ENCODE measurements around the gene SCNN1B. TPM values are rescaled to one million over a fixed set of nuclear protein-coding genes. Genes with fewer than 3 reads are reported as not detected.

The SCNN1B gene
- total RNA-seq, 3 donors from 2014 or later = not detected

DNA sequence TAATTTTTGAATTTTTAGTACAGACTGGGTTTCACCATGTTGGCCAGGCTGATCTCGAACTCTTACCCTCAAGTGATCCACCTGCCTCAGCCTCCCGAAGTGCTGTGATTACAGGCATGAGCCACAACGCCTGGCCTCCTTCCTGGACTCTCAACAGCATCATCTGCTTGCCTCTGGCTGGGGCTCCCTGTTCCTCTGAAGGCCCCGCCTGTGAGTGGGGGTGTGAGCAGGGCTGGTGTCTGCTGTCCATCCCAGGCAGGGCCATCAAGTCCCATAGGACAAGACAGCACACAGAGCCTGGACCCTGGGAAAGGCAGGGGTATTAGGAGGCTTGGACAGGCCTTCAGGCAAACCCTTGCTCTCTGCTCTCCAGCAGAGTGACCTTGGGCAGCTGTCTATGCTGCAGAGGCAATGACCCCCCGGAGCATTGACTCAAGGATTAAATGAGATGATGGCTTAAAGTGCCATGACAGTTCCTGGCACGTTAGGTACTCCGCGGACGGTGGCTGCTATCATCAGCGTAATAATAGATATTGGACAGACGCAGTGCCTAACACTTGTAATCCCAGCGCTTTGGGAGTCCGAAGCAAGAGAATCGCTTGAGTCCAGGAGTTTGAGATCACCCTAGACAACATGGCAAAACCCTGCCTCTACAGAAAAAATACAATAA lies 19.2 kb downstream of the SCNN1B start:
- no peaks in the 10 kb centered on the region for H3K9me3 Mint-ChIP-seq
- no peak for DNase-seq
- no peaks in the 10 kb centered on the region for H3K36me3 Mint-ChIP-seq (ENCODE audit: insufficient read depth)
- no peak for ATAC-seq
- peaks cover 5% of the 10 kb centered on the region for H3K27me3 Mint-ChIP-seq (ENCODE audit: low read depth)
- no peak overlapping the region for H3K4me3 Mint-ChIP-seq
- H3K4me1 Mint-ChIP-seq (ENCODE audit: low read depth) = no peaks in the 10 kb centered on the region

DNA sequence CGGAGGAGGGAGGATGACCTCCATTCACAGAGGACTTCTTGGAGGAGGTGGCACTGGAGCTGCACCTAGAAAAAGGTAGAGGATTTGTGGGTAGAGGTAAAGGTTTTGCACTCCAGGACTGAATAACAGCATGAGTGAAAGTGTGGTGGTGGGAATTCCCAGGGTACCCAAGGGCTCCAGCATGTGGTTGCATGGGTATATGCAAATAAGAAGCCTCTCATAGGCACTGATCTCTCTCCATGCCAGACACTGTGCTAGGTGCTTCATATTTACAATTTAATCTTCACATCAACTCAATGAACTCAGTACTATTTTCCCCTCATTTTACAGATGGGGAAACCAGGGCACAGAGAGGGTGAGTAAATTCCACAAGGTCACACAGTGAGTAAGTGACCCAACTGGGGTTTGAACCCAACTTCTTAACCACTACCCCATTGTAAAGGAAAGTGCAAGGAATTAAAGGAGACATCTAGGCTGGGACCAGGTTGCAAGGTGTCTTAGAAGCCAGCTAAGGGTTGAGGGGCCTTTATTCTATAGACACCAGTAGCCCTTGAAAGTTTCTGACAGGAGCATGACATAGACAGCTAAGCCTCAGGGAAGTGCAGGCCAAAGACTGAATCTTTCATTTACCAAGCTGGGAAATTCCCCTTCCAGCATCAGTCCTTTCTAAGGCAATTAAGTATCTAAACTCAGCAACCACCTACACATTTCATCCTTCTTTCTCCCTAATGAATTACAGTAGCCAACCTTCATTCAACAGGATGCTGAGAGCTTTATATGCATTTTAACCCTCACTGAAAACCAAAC lies 21.3 kb downstream of the SCNN1B start:
- DNase-seq = no peak
- Mint-ChIP-seq H3K9me3 (no peaks in the 10 kb centered on the region), H3K36me3 (ENCODE audit: insufficient read depth) (no peaks in the 10 kb centered on the region), H3K4me1 (ENCODE audit: low read depth) (no peaks in the 10 kb centered on the region), H3K4me3 (no peak overlapping the region), H3K27me3 (ENCODE audit: low read depth) (peaks cover 7% of the 10 kb centered on the region)
- peak in 1 of 2 donors; percentile 40 for ATAC-seq

DNA sequence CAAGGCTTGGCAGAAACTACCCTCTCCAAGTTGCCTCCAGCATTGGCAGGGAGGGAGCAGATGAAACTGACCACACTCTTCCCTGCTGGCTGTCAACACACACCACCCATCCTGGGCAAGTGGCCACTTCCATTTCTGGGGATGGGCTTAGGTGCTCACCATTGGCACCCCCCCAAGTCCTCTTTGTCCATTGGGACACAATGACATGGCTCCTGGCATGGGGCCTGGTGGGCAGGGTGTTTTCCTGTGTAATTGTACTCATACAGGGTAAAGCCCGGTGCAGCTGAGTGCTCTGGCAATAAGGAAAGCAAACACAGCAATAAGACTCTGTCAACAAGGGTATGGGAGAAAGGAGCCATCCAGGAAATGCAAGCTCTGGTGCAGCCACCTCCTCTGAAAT lies 22.6 kb downstream of the SCNN1B start:
- no peaks in the 10 kb centered on the region for H3K9me3 Mint-ChIP-seq
- no peak for ATAC-seq
- H3K4me3 Mint-ChIP-seq = no peak overlapping the region

GRCh38 chr16:23327836-23328235 lies 25.7 kb downstream of the SCNN1B start:
- peaks cover 6% of the 10 kb centered on the region for H3K27me3 Mint-ChIP-seq (ENCODE audit: low read depth)
- H3K4me3 Mint-ChIP-seq = no peak overlapping the region
- no peaks in the 10 kb centered on the region for H3K4me1 Mint-ChIP-seq (ENCODE audit: low read depth)
- DNase-seq (no peak), ATAC-seq (no peak)
- no peaks in the 10 kb centered on the region for H3K36me3 Mint-ChIP-seq (ENCODE audit: insufficient read depth)
- no peaks in the 10 kb centered on the region for H3K9me3 Mint-ChIP-seq

More for the DNA sequence above, 22.6 kb downstream of the SCNN1B start:
- Mint-ChIP-seq H3K27me3 (ENCODE audit: low read depth) (peaks cover 6% of the 10 kb centered on the region), H3K4me1 (ENCODE audit: low read depth) (no peaks in the 10 kb centered on the region), H3K36me3 (ENCODE audit: insufficient read depth) (no peaks in the 10 kb centered on the region)
- no peak for DNase-seq

DNA sequence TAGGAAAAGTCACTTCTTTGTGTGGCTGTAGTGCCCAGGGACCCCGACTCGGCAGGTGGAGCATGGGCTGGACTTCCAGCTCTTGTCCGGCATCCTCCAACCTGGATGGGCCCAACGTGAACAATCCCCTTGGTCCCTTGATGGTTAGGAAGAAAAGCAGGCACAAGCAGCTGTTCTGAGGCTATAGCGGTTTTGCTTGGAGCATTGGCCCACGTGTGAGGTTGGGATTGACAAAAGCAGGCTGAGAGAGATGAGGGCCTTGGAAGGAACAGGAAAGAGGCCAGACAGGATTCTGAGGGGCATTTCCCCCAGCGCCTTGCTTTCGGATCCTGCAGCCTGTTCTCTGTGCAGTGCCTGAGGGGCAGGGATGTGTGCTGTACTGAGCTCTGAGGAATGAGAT lies 28.1 kb downstream of the SCNN1B start:
- Mint-ChIP-seq H3K27me3 (ENCODE audit: low read depth) (peaks cover 9% of the 10 kb centered on the region), H3K9me3 (no peaks in the 10 kb centered on the region), H3K4me1 (ENCODE audit: low read depth) (no peaks in the 10 kb centered on the region)

GRCh38 chr16:23330583-23331249 lies 28.6 kb downstream of the SCNN1B start:
- no peak for ATAC-seq
- no peak overlapping the region for H3K4me3 Mint-ChIP-seq
- H3K4me1 Mint-ChIP-seq (ENCODE audit: low read depth) = no peaks in the 10 kb centered on the region
- no peak for DNase-seq
- no peaks in the 10 kb centered on the region for H3K36me3 Mint-ChIP-seq (ENCODE audit: insufficient read depth)
- peaks cover 7% of the 10 kb centered on the region for H3K27me3 Mint-ChIP-seq (ENCODE audit: low read depth)
- no peaks in the 10 kb centered on the region for H3K9me3 Mint-ChIP-seq

More for the DNA sequence above, 28.1 kb downstream of the SCNN1B start:
- Mint-ChIP-seq H3K4me3 (no peak overlapping the region), H3K36me3 (ENCODE audit: insufficient read depth) (no peaks in the 10 kb centered on the region)
- DNase-seq = no peak
- ATAC-seq = no peak

GRCh38 chr16:23333034-23333579 lies 31.0 kb downstream of the SCNN1B start:
- DNase-seq (no peak), ATAC-seq (no peak)
- Mint-ChIP-seq H3K4me1 (ENCODE audit: low read depth) (no peaks in the 10 kb centered on the region), H3K9me3 (no peaks in the 10 kb centered on the region), H3K36me3 (ENCODE audit: insufficient read depth) (no peaks in the 10 kb centered on the region), H3K27me3 (ENCODE audit: low read depth) (peaks cover 5% of the 10 kb centered on the region), H3K4me3 (no peak overlapping the region)

DNA sequence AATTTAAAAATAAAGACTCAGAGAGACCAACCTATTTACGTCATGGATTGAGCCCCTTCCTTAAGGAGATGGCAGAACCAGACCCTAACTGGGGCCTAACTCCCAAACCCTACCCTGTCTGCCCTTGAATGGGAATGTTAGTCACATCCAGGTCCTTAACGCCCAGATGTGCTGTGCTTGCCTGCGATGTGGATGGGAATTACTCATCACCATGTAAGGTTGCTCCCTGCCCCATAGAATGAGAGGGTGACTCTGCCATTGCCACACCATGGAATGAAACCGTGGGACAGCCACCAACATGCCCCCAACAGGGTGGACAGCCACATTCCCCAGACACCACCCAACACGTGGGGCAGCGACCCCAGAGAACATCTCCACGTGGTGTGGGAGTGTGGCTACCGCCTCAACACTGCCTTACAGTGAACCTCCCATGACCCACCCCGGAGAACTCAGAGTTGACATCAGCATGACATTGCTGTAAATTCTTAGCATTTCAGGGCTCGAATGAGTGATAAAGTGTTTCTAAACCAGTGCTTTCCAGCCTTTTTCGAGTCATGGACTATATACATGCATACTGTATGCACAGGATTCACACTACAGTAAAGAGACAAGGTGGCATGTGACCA lies 31.8 kb downstream of the SCNN1B start:
- no peak overlapping the region for H3K4me3 Mint-ChIP-seq
- ATAC-seq = no peak
- peaks cover 3% of the 10 kb centered on the region for H3K27me3 Mint-ChIP-seq (ENCODE audit: low read depth)
- H3K9me3 Mint-ChIP-seq = no peaks in the 10 kb centered on the region
- no peaks in the 10 kb centered on the region for H3K36me3 Mint-ChIP-seq (ENCODE audit: insufficient read depth)
- no peaks in the 10 kb centered on the region for H3K4me1 Mint-ChIP-seq (ENCODE audit: low read depth)
- no peak for DNase-seq

DNA sequence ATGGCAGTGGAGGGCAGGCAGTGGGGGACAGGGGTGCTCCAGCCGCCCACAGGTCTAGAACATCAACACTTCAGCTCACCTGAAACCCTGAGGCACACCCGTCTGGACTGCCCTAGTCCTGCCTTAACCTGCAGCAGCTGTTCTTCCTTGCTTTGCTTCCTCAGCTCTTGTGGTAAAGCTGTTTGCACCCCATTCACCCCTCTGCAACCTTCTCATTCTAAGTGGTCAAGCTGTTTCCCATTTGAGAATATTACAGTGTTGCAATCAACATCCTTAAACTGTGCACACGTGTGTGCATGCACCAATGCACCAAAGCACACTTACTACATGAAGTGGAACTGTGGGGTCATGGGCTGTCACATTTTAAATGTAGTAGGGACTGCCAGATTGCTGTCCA lies 32.4 kb downstream of the SCNN1B start:
- no peak for DNase-seq
- Mint-ChIP-seq H3K4me3 (no peak overlapping the region), H3K4me1 (ENCODE audit: low read depth) (no peaks in the 10 kb centered on the region), H3K36me3 (ENCODE audit: insufficient read depth) (no peaks in the 10 kb centered on the region), H3K9me3 (no peaks in the 10 kb centered on the region), H3K27me3 (ENCODE audit: low read depth) (peaks cover 3% of the 10 kb centered on the region)
- no peak for ATAC-seq

DNA sequence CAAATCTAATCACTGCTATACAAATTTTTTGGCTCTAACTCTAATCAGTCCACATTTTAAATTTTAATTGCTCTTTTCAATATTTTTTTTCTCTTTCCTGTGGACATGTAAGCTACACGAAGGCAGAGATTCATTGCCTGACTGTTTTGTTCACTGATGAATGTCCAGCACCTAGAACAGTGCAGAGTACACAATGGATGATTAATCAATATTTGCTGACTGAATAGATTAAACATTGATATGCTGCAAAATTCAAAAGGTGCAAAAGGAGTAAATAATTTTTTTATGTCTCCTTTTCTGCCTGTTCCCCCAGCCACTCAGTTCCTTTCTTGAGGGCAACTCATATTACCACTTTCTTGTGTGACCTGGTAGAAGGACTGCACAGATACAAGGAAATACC lies 32.8 kb downstream of the SCNN1B start:
- peaks cover 6% of the 10 kb centered on the region for H3K27me3 Mint-ChIP-seq (ENCODE audit: low read depth)
- no peaks in the 10 kb centered on the region for H3K4me1 Mint-ChIP-seq (ENCODE audit: low read depth)
- no peak for DNase-seq
- no peak for ATAC-seq
- H3K4me3 Mint-ChIP-seq = no peak overlapping the region
- no peaks in the 10 kb centered on the region for H3K36me3 Mint-ChIP-seq (ENCODE audit: insufficient read depth)
- no peaks in the 10 kb centered on the region for H3K9me3 Mint-ChIP-seq

DNA sequence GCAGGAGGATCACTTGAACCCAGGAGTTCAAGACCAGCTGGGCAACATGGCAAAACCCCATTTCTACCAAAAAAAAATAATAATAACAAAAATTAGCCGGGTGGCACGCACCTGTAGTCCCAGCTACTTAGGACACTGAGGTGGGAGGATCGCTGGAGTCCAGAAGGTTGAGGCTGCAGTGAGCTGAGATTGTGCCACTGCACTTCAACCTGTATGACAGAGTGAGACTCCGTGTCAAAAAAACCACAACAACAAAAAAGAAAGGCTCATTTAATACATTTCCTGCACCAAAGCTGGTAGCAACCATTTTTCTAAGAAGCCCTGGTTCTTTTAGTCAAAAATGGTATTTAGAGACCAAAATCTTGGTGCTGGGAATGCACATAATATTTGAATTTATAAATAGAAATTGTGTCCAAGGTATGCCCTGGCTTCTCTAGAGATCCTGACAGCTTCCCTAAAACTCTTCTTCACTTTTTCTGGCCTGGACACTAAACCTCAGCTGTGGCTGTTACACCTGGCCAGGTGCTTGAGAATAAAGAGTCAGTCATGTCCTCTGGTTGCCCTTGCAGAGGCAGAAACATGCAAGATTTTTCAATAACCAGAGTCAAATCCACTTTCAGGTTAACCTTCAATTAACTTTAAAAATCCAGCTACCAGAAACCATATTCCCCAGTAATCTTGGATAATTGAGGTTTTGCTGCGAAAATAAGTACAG lies 35.9 kb downstream of the SCNN1B start:
- H3K4me1 Mint-ChIP-seq (ENCODE audit: low read depth) = no peaks in the 10 kb centered on the region
- no peaks in the 10 kb centered on the region for H3K9me3 Mint-ChIP-seq
- H3K36me3 Mint-ChIP-seq (ENCODE audit: insufficient read depth) = no peaks in the 10 kb centered on the region
- DNase-seq (no peak), ATAC-seq (no peak)
- no peak overlapping the region for H3K4me3 Mint-ChIP-seq
- H3K27me3 Mint-ChIP-seq (ENCODE audit: low read depth) = peaks cover 11% of the 10 kb centered on the region

DNA sequence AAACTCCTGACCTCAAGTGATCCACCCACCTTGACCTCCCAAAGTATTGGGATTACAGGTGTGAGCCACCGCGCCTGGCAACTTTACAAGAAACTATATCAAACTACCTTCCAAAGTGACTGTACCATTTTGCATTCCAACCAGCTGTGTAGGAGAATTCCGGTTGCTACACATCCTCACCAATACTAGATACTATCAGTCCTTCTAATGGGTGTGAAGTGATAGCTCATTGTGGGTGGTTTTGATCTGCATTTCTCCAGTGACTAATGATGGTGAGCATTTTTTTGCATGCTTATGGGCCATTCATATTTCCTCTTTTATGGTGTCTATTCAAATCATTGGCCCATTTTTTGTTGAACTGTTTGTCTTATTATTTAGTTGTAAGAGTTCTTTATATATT lies 37.7 kb downstream of the SCNN1B start:
- Mint-ChIP-seq H3K4me3 (no peak overlapping the region), H3K4me1 (ENCODE audit: low read depth) (no peaks in the 10 kb centered on the region), H3K9me3 (no peaks in the 10 kb centered on the region), H3K36me3 (ENCODE audit: insufficient read depth) (no peaks in the 10 kb centered on the region), H3K27me3 (ENCODE audit: low read depth) (peaks cover 8% of the 10 kb centered on the region)
- DNase-seq (no peak), ATAC-seq (no peak)

DNA sequence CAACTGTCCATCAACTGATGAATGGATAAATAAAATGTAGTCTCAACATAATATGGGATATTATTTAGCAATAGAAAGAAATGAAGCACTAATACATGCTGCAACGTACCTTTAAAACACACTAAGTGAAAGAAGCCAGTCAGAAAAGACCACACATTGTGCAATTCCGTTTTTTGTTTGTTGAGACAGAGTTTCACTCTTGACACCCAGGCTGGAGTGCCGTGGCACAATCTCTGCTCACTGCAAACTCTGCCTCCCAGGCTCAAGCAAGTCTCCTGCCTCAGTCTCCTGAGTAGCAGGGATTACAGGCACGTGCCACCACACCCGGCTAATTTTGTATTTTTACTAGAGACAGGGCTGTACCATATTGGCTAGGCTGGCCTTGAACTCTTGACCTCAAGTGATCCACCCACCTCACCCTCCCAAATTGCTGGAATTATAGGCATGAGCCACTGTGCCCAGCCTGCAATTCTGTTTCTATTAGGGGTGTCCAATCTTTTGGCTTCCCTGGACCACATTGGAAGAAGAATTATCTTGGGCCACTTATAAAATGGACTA lies 40.1 kb downstream of the SCNN1B start:
- no peak for DNase-seq
- Mint-ChIP-seq H3K9me3 (no peaks in the 10 kb centered on the region), H3K4me3 (no peak overlapping the region), H3K36me3 (ENCODE audit: insufficient read depth) (no peaks in the 10 kb centered on the region), H3K4me1 (ENCODE audit: low read depth) (no peaks in the 10 kb centered on the region), H3K27me3 (ENCODE audit: low read depth) (peaks cover 8% of the 10 kb centered on the region)
- ATAC-seq = no peak
